A549 treated with Mapracorat at 1 μM for 4 hours (cell line): ENCODE measurements around the gene POTEE. TPM values are rescaled to one million over a fixed set of nuclear protein-coding genes. Genes with fewer than 3 reads are reported as not detected.

Source experiments
- total RNA-seq: library from RNA; stranded (reverse); fragments of 200-300 nt; extraction: Qiagen RNA extraction; gene quantifications from 5 replicates; pipeline ENCODE4 v1.2.3, GENCODE V29; 2022

POTEE gene
- total RNA-seq = 0.02 to 0.07 TPM (median 0.05 TPM) in 4 of 5 replicates, not detected in the other

GRCh38 chr2:131209030-131209772, at the start of gene POTEE:
POTEE (plus strand) TSS chr2:131209536; CDS start chr2:131218403, 8,867 bp downstream.

Other genes with a start within 250 kb of the POTEE start
- 74.0 to 95.1 TPM (median 86.4 TPM) in 5 replicates for gene FAM168B, start 116.1 kb upstream of the POTEE start, total RNA-seq
- 74.8 to 85.2 TPM (median 75.4 TPM) in 5 replicates for gene PLEKHB2, start 104.2 kb upstream of the POTEE start, total RNA-seq
- gene RAB6D, start 154.6 kb downstream of the POTEE start, total RNA-seq = not detected in 5 replicates